PC-3 (cell line): ENCODE measurements around the gene RTP1. TPM values are rescaled to one million over a fixed set of nuclear protein-coding genes. Genes with fewer than 3 reads are reported as not detected.

Experiments used
- ATAC-seq: fragments of 200-7000 bp; cut with Tn5 transposase; 2 replicates; pipeline ENCODE4 v1.9.1; 2020; ENCODE audit warnings: mild to moderate bottlenecking, moderate library complexity
- BruUV-seq: library from RNA; stranded (reverse); fragments of 400-500 nt; replicated peaks from 2 replicates; lab custom pipeline; 2021; lab: Mats Ljungman, UMichigan
- CTCF ChIA-PET: fragments of 300-600 bp; sonication (Branson Sonifier 250); formaldehyde crosslinking; loops from one replicate; lab custom pipeline; 2022; ENCODE audit warnings: antibody characterized with exemption; lab: Charles Lee
- POLR2A ChIA-PET: fragments of 300-600 bp; sonication (Branson Sonifier 250); formaldehyde crosslinking; loops from one replicate; lab custom pipeline; 2022; ENCODE audit warnings: antibody characterized with exemption; ENCODE audit not compliant: unreplicated experiment; lab: Charles Lee
- DNase-seq: peaks from one replicate; pipeline ENCODE4 v3.0.0-alpha.2; 2015
- H2AFZ ChIP-seq: fragments of 300-600 bp; sonication (generic); 2 replicates; pipeline ENCODE4 v1.6.0; 2016; ENCODE audit warnings: antibody characterized with exemption, low read length
- H3F3A ChIP-seq: fragments of 300-600 bp; sonication (generic); one replicate; pipeline ENCODE4 v1.6.0; 2017; ENCODE audit warnings: antibody characterized with exemption, low read length, control low read depth, mild to moderate bottlenecking; ENCODE audit not compliant: unreplicated experiment
- H3K27ac ChIP-seq: fragments of 300-600 bp; sonication (generic); 2 replicates; pipeline ENCODE4 v1.5.1; 2016; ENCODE audit warnings: mild to moderate bottlenecking, low read length
- H3K27me3 ChIP-seq: fragments of 300-600 bp; sonication (generic); 2 replicates; pipeline ENCODE4 v1.6.1; 2016; ENCODE audit warnings: low read length, mixed read lengths
- H3K36me3 ChIP-seq: fragments of 300-600 bp; sonication (generic); 2 replicates; pipeline ENCODE4 v1.6.1; 2016; ENCODE audit warnings: low read depth, mixed run types, low read length, mixed read lengths
- H3K4me1 ChIP-seq: fragments of 300-600 bp; sonication (generic); 2 replicates; pipeline ENCODE4 v1.5.1; 2016; ENCODE audit warnings: low read length; ENCODE audit not compliant: insufficient read depth
- H3K4me2 ChIP-seq: fragments of 300-600 bp; sonication (generic); 2 replicates; pipeline ENCODE4 v1.6.0; 2016; ENCODE audit warnings: low read length
- H3K4me3 ChIP-seq: fragments of 300-600 bp; sonication (generic); 2 replicates; pipeline ENCODE4 v1.5.1; 2016; ENCODE audit warnings: mild to moderate bottlenecking, low read length, mixed read lengths
- H3K79me2 ChIP-seq: fragments of 300-600 bp; sonication (generic); 2 replicates; pipeline ENCODE4 v1.6.1; 2017; ENCODE audit warnings: low read length, mixed read lengths
- H3K9ac ChIP-seq: fragments of 300-600 bp; sonication (generic); 2 replicates; pipeline ENCODE4 v1.6.0; 2016; ENCODE audit warnings: mild to moderate bottlenecking, low read length
- H3K9me2 ChIP-seq: fragments of 300-600 bp; sonication (generic); replicated peaks from 2 replicates; pipeline ENCODE4 v1.6.1; 2016; ENCODE audit warnings: mixed run types, low read length, mixed read lengths
- H3K9me3 ChIP-seq: fragments of 300-600 bp; sonication (generic); 2 replicates; pipeline ENCODE4 v1.6.1; 2016; ENCODE audit warnings: low read length, mixed read lengths
- H4K20me1 ChIP-seq: fragments of 300-600 bp; sonication (generic); 2 replicates; pipeline ENCODE4 v1.6.1; 2016; ENCODE audit warnings: low read length, mixed read lengths
- CTCF ChIP-seq: fragments of 300-600 bp; sonication (generic); conservative IDR thresholded peaks from 2 replicates; pipeline ENCODE4 v1.5.1; 2017; ENCODE audit warnings: antibody characterized with exemption, low read depth, mild to moderate bottlenecking, low read length
- EZH2 ChIP-seq: fragments of 300-600 bp; sonication (generic); IDR thresholded peaks from one replicate; pipeline ENCODE4 v1.6.1; 2017; ENCODE audit warnings: antibody characterized with exemption, mild to moderate bottlenecking, low read length; ENCODE audit not compliant: unreplicated experiment
- EZH2phosphoT487 ChIP-seq: fragments of 300-600 bp; sonication (generic); IDR thresholded peaks from 2 replicates; pipeline ENCODE4 v1.6.1; 2018; ENCODE audit warnings: mild to moderate bottlenecking, antibody characterized with exemption, low read length, borderline replicate concordance
- intact Hi-C: fragments of 100-400 bp; cut with micrococcal nuclease; formaldehyde crosslinking; loops from 2 replicates; pipeline ENCODE4 v1.9.0; 2023
- total RNA-seq: library from RNA; depleted of rRNA; stranded (reverse); fragments of >200 nt; gene quantifications from 2 replicates; pipeline ENCODE4 v1.2.3, GENCODE V29; 2014

Gene RTP1
- total RNA-seq, 1 experiment from 2014 or later, result not detected

GRCh38 chr3:187161556-187161955 lies 35.7 kb upstream of the RTP1 start:
- H3K4me3 ChIP-seq, result no peak overlapping the region
- H3K27me3 ChIP-seq, result 0 out of 2 replicates have a peak, but pooled peaks cover 3% of the 10 kb centered on the region
- no peaks in the 10 kb centered on the region for H3F3A ChIP-seq
- ChIA-PET POLR2A (no interaction called here), CTCF (interaction anchor here (1.2 kb wide), 1 partner anchor 48 kb away, joined by 4 read pairs; no protein-coding TSS in a partner anchor)
- intact Hi-C loops, result loop anchor here (10.0 kb wide), 1 partner anchor 1177 kb away; no protein-coding TSS in a partner anchor
- no peak for DNase-seq
- ATAC-seq, result no peak
- H3K79me2 ChIP-seq, result no peaks in the 10 kb centered on the region
- no TSS peak for BruUV-seq
- no peak overlapping the region for H3K4me2 ChIP-seq
- H3K9me3 ChIP-seq, result no peaks in the 10 kb centered on the region
- H3K4me1 ChIP-seq, result no peaks in the 10 kb centered on the region
- no peaks in the 10 kb centered on the region for H3K36me3 ChIP-seq
- no peaks in the 10 kb centered on the region for H3K9me2 ChIP-seq
- H3K27ac ChIP-seq, result no peak overlapping the region
- no peak for TF ChIP-seq EZH2
- no peak for TF ChIP-seq CTCF
- no peak for TF ChIP-seq EZH2phosphoT487
- no peak overlapping the region for H2AFZ ChIP-seq
- H3K9ac ChIP-seq, result no peak overlapping the region
- H4K20me1 ChIP-seq, result no peaks in the 10 kb centered on the region

DNA sequence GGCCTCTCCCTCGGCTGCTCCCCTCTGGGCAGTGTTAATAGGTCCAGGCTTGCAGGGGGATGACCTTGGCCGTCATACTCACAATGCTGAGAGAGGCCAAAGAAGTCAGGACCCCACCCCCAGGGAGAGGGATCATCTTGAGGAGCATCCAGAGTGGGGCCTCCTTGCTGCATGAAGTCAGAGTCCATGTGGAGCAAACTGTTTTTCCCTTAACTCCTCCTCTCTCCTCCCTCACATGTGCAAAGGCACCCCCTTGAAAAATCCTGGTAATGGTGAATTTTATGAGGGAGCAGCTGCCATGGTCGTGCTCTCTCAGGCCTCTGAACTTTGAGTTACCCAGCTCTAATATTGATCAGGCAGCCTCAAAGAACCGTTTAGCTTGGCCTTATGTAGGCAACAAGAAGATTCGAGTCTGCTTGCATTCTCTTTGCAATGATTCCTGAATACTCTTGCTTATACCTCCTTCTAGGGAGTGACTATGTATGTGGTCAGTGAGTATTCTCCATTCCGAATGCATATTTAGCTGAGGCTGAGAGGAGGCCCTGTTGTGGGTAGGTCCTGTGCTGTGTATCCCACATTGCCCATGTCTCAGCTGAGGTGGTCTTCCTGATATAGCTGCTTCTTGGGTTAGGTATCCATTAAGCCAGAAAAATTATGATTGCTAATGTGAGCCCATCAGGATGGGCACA lies 34.9 kb upstream of the RTP1 start:
- POLR2A ChIA-PET, result no interaction called here
- no TSS peak for BruUV-seq

More for the DNA sequence above, 34.9 kb upstream of the RTP1 start:
- H4K20me1 ChIP-seq, result no peaks in the 10 kb centered on the region
- ATAC-seq (no peak), DNase-seq (no peak)
- no peak overlapping the region for H3K4me3 ChIP-seq
- no peak overlapping the region for H3K9ac ChIP-seq
- H3K27ac ChIP-seq, result no peak overlapping the region
- CTCF ChIA-PET, result no interaction called here
- 0 out of 2 replicates have a peak, but pooled peaks cover 3% of the 10 kb centered on the region for H3K27me3 ChIP-seq
- intact Hi-C loops, result loop anchor here (10.0 kb wide), 1 partner anchor 1178 kb away; no protein-coding TSS in a partner anchor
- H2AFZ ChIP-seq, result no peak overlapping the region; the same call in 1 of the 2 replicates
- no peaks in the 10 kb centered on the region for H3K9me3 ChIP-seq
- H3K4me1 ChIP-seq, result no peaks in the 10 kb centered on the region
- TF ChIP-seq CTCF (no peak), EZH2phosphoT487 (no peak), EZH2 (no peak)
- H3K9me2 ChIP-seq, result no peaks in the 10 kb centered on the region
- no peaks in the 10 kb centered on the region for H3K36me3 ChIP-seq
- no peaks in the 10 kb centered on the region for H3K79me2 ChIP-seq
- no peaks in the 10 kb centered on the region for H3F3A ChIP-seq
- H3K4me2 ChIP-seq, result no peak overlapping the region
